Astrocyte of the spinal cord (primary cell): ENCODE measurements around the gene CD83.

Source experiments
- DNase-seq: peaks from one replicate; pipeline ENCODE4 v3.0.0; 2011; ENCODE audit warnings: low read depth, low spot score
- H3K4me3 ChIP-seq: 2 replicates; pipeline ENCODE4 v1.5.1; 2011; ENCODE audit warnings: low read depth, mild to moderate bottlenecking, low read length, moderate library complexity
- CTCF ChIP-seq: IDR thresholded peaks from 2 replicates; pipeline ENCODE4 v1.5.1; 2012; ENCODE audit warnings: low read depth, mild to moderate bottlenecking, low read length, inconsistent platforms
- in situ Hi-C: cut with HindIII; loops from 2 replicates; pipeline ENCODE4 v1.10.0; 2017; ENCODE audit warnings: low sequenced_read_pairs

The CD83 gene

GRCh38 chr6:14174996-14175395 lies 57.4 kb downstream of the CD83 start:
- no peak for TF ChIP-seq CTCF
- DNase-seq, result no peak
- in situ Hi-C loops, result no loop called here

GRCh38 chr6:14176429-14176828 lies 58.9 kb downstream of the CD83 start:
- DNase-seq, result no peak
- in situ Hi-C loops, result no loop called here
- no peak for TF ChIP-seq CTCF
- no peak overlapping the region for H3K4me3 ChIP-seq

More at GRCh38 chr6:14174996-14175395, 57.4 kb downstream of the CD83 start:
- H3K4me3 ChIP-seq, result no peak overlapping the region

GRCh38 chr6:14177413-14178082 lies 60.0 kb downstream of the CD83 start:
- DNase-seq, result no peak
- in situ Hi-C loops, result no loop called here
- no peak for TF ChIP-seq CTCF
- no peak overlapping the region for H3K4me3 ChIP-seq

GRCh38 chr6:14178083-14178445 lies 60.5 kb downstream of the CD83 start:
- DNase-seq, result no peak
- in situ Hi-C loops, result no loop called here

GRCh38 chr6:14180609-14181008 lies 63.0 kb downstream of the CD83 start:
- no peak for TF ChIP-seq CTCF
- no peak for DNase-seq
- H3K4me3 ChIP-seq, result no peak overlapping the region
- in situ Hi-C loops, result no loop called here

More at GRCh38 chr6:14178083-14178445, 60.5 kb downstream of the CD83 start:
- H3K4me3 ChIP-seq, result no peak overlapping the region
- no peak for TF ChIP-seq CTCF

GRCh38 chr6:14182916-14183315 lies 65.3 kb downstream of the CD83 start:
- no peak for DNase-seq
- no peak for TF ChIP-seq CTCF
- in situ Hi-C loops, result no loop called here

More at GRCh38 chr6:14182916-14183315, 65.3 kb downstream of the CD83 start:
- no peak overlapping the region for H3K4me3 ChIP-seq
